HG02885 (cell line): ENCODE data around the gene NDUFA8.
A peak's percentile ranks its signal among the peaks of the same experiment; 100 is the strongest.

Experiments
- ATAC-seq: cut with Tn5 transposase; IDR thresholded peaks from one replicate; pipeline ENCODE4 v1.9.1; 2021; ENCODE audit warnings: mild to moderate bottlenecking; ENCODE audit not compliant: unreplicated experiment, poor library complexity

NDUFA8 gene

GRCh38 chr9:122109035-122109813 lies 50.4 kb downstream of the NDUFA8 start:
- ATAC-seq = no peak

- no peak for ATAC-seq
Observed at GRCh38 chr9:122107291-122107805, 52.2 kb downstream of the NDUFA8 start.

GRCh38 chr9:122106576-122106975 lies 53.0 kb downstream of the NDUFA8 start:
- ATAC-seq = no peak

- no peak for ATAC-seq
Observed at GRCh38 chr9:122103985-122104384, 55.6 kb downstream of the NDUFA8 start.

GRCh38 chr9:122102156-122102555 lies 57.4 kb downstream of the NDUFA8 start:
- no peak for ATAC-seq

GRCh38 chr9:122100756-122101155 lies 58.8 kb downstream of the NDUFA8 start:
- no peak for ATAC-seq

- peak; percentile 80 for ATAC-seq
Observed at GRCh38 chr9:122099271-122099869, 60.2 kb downstream of the NDUFA8 start.

GRCh38 chr9:122097679-122098315 lies 61.8 kb downstream of the NDUFA8 start:
- no peak for ATAC-seq

GRCh38 chr9:122096620-122097415 lies 62.8 kb downstream of the NDUFA8 start:
- ATAC-seq = no peak

- no peak for ATAC-seq
Observed at GRCh38 chr9:122095010-122095767, 64.4 kb downstream of the NDUFA8 start.
